ENCODE data around the gene UNKL. TPM values are rescaled to one million over a fixed set of nuclear protein-coding genes. Genes with fewer than 3 reads are reported as not detected.

UNKL gene
- total and polyA plus RNA-seq, 2 experiments from 2014 or later, result 16.5 to 35.7 TPM

DNA sequence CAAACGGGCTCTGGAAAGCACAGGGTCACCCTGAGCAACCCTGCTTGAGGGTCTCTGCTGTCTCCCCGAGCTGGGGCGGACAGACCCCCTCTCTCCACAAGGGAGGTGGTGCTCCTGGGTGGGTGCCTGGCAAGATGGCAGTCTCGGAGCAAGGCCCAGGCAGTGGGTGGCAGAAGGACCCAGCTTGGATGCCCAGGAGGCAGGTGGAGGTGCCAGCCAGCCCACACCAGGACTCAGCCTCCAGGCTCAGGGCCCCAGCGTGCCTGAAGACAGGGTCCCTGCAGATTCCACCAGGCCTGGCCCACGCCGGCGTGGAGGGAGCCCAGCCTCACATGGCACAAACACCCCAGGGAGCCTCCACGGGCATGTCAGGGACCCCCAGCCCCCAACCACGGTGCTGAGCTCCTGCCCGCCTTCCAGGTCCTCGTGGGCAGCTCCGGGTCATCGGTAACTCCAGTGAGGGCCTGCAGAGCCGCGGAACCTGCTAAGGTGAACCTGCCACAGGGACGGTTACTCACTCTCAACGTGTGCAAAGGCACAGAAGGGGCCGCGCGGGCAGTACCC is 20.8 kb downstream of the UNKL start:
- DNase-seq (ENCODE audit: low read depth in 1 of 2, low spot score in 1 of 2), result no peak
- no peak overlapping the region for H3K4me3 ChIP-seq
- H3K4me1 ChIP-seq (ENCODE audit: low read depth), result no peaks in the 10 kb centered on the region
- no peak overlapping the region for H3K27ac ChIP-seq
- no peaks in the 10 kb centered on the region for H3K27me3 ChIP-seq
- peaks cover 11% of the 10 kb centered on the region for H3K36me3 ChIP-seq
- TF ChIP-seq, protein P1, sequence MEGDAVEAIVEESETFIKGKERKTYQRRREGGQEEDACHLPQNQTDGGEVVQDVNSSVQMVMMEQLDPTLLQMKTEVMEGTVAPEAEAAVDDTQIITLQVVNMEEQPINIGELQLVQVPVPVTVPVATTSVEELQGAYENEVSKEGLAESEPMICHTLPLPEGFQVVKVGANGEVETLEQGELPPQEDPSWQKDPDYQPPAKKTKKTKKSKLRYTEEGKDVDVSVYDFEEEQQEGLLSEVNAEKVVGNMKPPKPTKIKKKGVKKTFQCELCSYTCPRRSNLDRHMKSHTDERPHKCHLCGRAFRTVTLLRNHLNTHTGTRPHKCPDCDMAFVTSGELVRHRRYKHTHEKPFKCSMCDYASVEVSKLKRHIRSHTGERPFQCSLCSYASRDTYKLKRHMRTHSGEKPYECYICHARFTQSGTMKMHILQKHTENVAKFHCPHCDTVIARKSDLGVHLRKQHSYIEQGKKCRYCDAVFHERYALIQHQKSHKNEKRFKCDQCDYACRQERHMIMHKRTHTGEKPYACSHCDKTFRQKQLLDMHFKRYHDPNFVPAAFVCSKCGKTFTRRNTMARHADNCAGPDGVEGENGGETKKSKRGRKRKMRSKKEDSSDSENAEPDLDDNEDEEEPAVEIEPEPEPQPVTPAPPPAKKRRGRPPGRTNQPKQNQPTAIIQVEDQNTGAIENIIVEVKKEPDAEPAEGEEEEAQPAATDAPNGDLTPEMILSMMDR (IDR thresholded peaks at IDR 0.05; ENCODE audit: low read depth, low read length), result no peak
- H3K9me3 ChIP-seq (ENCODE audit: low read depth), result no peaks in the 10 kb centered on the region

- H3K36me3 ChIP-seq, result peaks cover 8% of the 10 kb centered on the region
- TF ChIP-seq, protein P1 (IDR thresholded peaks at IDR 0.05; ENCODE audit: low read depth, low read length), result no peak
Observed at GRCh38 chr16:1392826-1393225, 21.7 kb downstream of the UNKL start.

GRCh38 chr16:1390239-1390779 is 24.2 kb downstream of the UNKL start:
- no peaks in the 10 kb centered on the region for H3K27me3 ChIP-seq
- peaks cover 8% of the 10 kb centered on the region for H3K36me3 ChIP-seq
- no peak overlapping the region for H3K27ac ChIP-seq
- TF ChIP-seq, protein P1 (IDR thresholded peaks at IDR 0.05; ENCODE audit: low read depth, low read length), result no peak
- no peaks in the 10 kb centered on the region for H3K4me1 ChIP-seq (ENCODE audit: low read depth)
- H3K9me3 ChIP-seq (ENCODE audit: low read depth), result no peaks in the 10 kb centered on the region
- H3K4me3 ChIP-seq, result no peak overlapping the region
- DNase-seq (ENCODE audit: low read depth in 1 of 2, low spot score in 1 of 2), result no peak

More at GRCh38 chr16:1392826-1393225, 21.7 kb downstream of the UNKL start:
- no peak overlapping the region for H3K4me3 ChIP-seq
- no peak for DNase-seq (ENCODE audit: low read depth in 1 of 2, low spot score in 1 of 2)
- H3K9me3 ChIP-seq (ENCODE audit: low read depth), result no peaks in the 10 kb centered on the region
- no peaks in the 10 kb centered on the region for H3K27me3 ChIP-seq
- H3K4me1 ChIP-seq (ENCODE audit: low read depth), result no peaks in the 10 kb centered on the region
- H3K27ac ChIP-seq, result no peak overlapping the region

GRCh38 chr16:1389762-1390161 is 24.7 kb downstream of the UNKL start:
- DNase-seq (ENCODE audit: low read depth in 1 of 2, low spot score in 1 of 2), result no peak
- no peak overlapping the region for H3K27ac ChIP-seq
- no peak overlapping the region for H3K4me3 ChIP-seq
- no peaks in the 10 kb centered on the region for H3K4me1 ChIP-seq (ENCODE audit: low read depth)
- peaks cover 8% of the 10 kb centered on the region for H3K36me3 ChIP-seq
- no peaks in the 10 kb centered on the region for H3K27me3 ChIP-seq
- H3K9me3 ChIP-seq (ENCODE audit: low read depth), result no peaks in the 10 kb centered on the region
- TF ChIP-seq, protein P1 (IDR thresholded peaks at IDR 0.05; ENCODE audit: low read depth, low read length), result no peak

- H3K9me3 ChIP-seq (ENCODE audit: low read depth), result no peaks in the 10 kb centered on the region
- H3K27ac ChIP-seq, result no peak overlapping the region
- H3K36me3 ChIP-seq, result peaks cover 8% of the 10 kb centered on the region
- no peak overlapping the region for H3K4me3 ChIP-seq
- no peak for DNase-seq (ENCODE audit: low read depth in 1 of 2, low spot score in 1 of 2)
- H3K4me1 ChIP-seq (ENCODE audit: low read depth), result no peaks in the 10 kb centered on the region
- H3K27me3 ChIP-seq, result no peaks in the 10 kb centered on the region
- TF ChIP-seq, protein P1 (IDR thresholded peaks at IDR 0.05; ENCODE audit: low read depth, low read length), result no peak
Observed at GRCh38 chr16:1387331-1387730, 27.2 kb downstream of the UNKL start.

All from cardiac muscle cell (in vitro differentiated cells and primary cell).